GM18511 (cell line): ENCODE measurements around the gene SPANXN4.
A peak's percentile ranks its signal among the peaks of the same experiment; 100 is the strongest.

Experiments used
- ATAC-seq: cut with Tn5 transposase; IDR thresholded peaks from one replicate; pipeline ENCODE4 v1.9.1; 2021; ENCODE audit warnings: mild to moderate bottlenecking, moderate library complexity; ENCODE audit not compliant: unreplicated experiment

Gene SPANXN4, protein sequence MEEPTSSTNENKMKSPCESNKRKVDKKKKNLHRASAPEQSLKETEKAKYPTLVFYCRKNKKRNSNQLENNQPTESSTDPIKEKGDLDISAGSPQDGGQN

DNA sequence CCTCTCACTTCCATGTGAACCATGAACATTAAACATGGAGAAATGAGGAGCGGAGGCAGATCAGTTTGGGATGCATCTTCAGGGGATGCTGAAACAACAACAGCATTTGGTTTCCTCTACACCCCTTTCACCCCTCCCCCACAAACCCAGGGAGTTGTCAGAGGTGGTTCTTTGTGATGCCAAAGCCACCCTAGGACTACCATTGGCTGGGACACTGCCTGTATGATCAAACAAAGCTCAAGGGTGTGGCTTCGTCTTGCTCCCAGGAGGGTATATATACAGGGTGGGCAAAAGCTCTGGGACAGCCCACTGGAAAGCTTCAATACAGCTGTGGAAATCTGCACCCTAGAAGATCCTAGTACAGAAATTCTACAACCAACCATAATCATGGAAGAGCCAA is at the start of gene SPANXN4:
TSS of gene SPANXN4 (plus strand) at position 301 of the 400 bp plus-strand sequence. CDS start at position 388, 87 bp downstream.
- ATAC-seq = no peak

GRCh38 chrX:142977128-142977914 is 48.4 kb upstream of the SPANXN4 start:
- peak; percentile 88 for ATAC-seq

DNA sequence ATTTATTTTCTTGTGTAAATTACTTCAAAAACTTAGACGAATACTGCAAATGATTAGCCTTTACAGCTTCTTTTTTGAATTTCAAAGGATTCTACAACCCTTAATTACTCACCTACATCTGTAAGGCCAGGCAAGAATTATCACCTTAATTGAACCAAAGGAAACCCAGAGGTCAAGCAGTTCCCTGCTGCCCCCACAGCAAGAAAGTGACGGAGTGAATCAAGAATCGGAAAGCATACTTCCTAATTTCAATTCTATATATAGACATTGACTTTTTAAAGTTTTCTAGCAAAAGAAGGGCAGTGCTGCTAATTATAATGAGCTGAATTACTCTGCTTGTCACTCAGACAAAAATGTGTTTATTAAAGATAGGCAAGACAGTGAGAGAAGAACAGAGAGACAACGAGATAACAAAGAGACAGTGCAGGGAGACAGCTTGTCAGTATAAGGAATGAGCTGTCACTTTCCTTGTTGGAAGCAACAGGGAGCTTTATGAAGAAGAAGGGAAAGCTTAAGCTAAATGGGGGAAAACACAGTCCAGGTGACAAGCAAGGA is 47.5 kb upstream of the SPANXN4 start:
- ATAC-seq = peak; percentile 57

DNA sequence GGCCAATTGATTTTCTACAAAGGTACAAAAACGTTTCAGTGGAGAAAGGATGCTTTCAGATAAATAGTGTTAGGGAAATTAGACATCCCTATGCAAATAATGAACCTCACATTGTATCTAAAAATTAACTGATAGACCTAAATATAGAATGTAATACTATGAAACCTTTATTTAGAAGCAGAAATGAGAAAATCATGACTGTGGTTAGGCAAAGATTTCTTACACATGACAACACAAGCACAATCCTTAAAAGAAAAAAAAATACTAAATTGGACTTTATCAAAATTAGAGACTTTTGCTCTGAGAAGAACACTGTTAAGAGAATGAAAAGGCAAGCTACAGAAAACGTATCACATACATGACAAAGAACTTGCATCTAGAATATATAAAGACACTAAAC is 43.0 kb upstream of the SPANXN4 start:
- ATAC-seq = no peak

DNA sequence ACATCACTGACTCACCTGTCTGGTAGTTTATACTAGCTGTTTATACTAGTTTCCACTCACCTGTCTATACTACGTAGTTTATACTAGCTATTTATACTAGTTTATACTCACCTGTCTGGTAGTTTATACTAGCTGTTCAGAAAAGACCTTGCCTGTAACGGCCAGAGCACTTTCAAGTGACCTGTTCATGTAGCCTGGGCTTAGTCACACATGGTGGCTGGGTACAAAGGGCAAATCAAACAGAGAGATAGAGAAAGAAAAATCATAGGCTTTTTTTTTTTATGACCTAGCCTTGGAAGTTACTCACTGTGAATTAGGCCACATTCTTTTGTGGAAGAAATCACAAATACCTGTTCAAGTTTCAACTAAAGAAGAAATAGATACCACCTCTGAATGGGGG is 30.7 kb upstream of the SPANXN4 start:
- ATAC-seq = no peak

- peak; percentile 66 for ATAC-seq
Observed at GRCh38 chrX:142998447-142999198, 27.1 kb upstream of the SPANXN4 start.

GRCh38 chrX:142999199-142999701 is 26.5 kb upstream of the SPANXN4 start:
- ATAC-seq = peak; percentile 34

GRCh38 chrX:143002206-143002605 is 23.5 kb upstream of the SPANXN4 start:
- ATAC-seq = no peak

- ATAC-seq = no peak
Observed at GRCh38 chrX:143017272-143017671, 8.5 kb upstream of the SPANXN4 start.

DNA sequence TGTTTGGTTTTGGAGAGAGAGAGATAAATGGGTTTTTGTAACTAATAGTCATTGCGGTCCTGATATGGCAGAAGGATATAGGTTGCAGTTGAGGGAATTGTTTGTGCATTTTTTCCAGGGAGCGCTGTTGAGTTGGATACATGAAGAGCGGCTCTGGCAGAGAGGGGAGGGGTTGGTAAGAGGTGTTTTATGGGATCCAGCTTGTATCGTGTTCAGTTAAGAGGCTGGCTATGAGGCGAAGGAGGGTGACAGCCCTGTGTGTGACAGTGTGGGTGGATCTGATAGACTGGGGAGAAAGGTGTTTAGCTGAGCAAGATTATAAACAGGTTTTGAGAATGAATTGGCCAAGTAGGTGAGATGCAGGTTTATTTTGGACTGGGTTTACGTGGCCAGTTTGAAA is 1.5 kb downstream of the SPANXN4 start:
- ATAC-seq = no peak

DNA sequence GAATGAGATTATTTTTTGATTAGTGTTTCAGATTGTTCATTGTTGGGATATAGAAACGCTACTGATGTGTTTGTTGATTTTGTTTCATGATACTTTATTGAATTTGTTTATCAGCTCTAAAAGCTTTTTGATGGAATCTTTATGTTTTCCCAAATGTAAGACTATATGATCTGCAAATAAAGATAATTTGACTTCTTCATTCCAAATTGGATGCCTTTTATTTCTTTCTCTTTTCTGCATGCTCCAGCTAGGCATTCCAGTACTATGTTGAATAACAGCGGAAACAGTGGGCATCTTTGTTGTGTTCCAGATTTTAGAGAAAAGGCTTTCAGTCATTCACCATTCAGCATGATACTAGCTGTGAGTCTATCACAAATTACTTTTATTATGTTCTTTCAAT is 21.8 kb downstream of the SPANXN4 start:
- no peak for ATAC-seq

GRCh38 chrX:143058120-143058519 is 32.4 kb downstream of the SPANXN4 start:
- no peak for ATAC-seq

DNA sequence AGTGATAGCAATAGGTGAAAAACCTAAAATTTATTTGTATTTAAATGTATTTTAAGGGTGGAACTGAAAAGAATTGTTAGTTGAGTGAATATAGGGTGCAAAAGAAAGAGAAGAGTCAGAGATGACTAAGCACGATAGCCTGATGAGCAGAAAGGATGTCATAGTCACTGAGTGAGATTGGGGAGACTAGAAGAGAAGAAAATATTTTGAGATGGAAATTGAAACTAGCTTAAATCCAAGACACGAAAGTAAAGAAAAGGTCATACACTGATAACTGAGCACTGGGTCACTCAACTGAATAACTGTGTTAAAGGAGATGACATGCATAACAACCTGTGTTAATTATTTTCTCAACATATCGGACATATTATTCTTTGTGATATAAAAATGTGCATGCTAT is 55.5 kb downstream of the SPANXN4 start:
- peak; percentile 81 for ATAC-seq

GRCh38 chrX:143082537-143082936 is 56.8 kb downstream of the SPANXN4 start:
- peak; percentile 53 for ATAC-seq
